ENCODE measurements around the gene METTL6.
"Not testable (repeated sequence)": the region's sequence is repeated elsewhere in the genome, so short reads cannot be mapped to it uniquely, and the experiment has no call there.

Gene METTL6, protein sequence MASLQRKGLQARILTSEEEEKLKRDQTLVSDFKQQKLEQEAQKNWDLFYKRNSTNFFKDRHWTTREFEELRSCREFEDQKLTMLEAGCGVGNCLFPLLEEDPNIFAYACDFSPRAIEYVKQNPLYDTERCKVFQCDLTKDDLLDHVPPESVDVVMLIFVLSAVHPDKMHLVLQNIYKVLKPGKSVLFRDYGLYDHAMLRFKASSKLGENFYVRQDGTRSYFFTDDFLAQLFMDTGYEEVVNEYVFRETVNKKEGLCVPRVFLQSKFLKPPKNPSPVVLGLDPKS

DNA sequence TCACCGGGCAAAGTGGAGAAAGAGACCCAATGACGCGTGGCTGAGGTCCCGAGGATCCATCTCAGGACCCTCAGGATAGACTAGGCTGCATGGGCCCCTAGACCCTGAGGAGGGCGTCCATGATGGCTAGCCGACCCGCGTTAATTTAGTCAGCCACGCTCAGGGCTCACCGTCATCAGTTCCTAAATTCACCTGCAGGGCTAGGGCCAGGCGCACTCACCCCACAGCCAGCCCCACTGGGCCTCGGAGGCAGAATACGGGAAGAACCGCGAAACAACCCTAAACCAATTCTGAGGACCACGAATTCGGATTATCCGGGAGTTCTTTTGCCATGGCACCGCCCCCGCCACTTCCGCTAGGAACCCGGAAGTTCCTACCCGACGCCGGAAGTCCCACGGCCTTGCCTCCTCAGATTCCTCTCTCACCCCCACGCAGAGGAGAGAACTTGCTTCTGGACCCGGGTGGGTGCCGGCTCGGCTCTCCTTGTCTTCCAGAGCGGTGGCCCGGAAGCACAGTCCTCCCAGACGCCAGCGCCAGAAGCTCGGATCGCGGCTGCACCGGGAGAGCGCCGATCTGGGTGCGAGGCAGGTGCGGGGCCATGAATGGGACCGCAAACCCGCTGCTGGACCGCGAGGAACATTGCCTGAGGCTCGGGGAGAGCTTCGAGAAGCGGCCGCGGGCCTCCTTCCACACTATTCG, at the start of gene METTL6, which contains the start of gene EAF1:
TSS of gene METTL6 (minus strand) at position 363 of the 699 bp plus-strand sequence. CDS start 1,033 bp downstream, outside the sequence.
TSS of gene EAF1 (plus strand) at position 417 of the 699 bp plus-strand sequence. CDS start at position 599, 182 bp downstream.
- DNase-seq (ENCODE audit: low spot score) = peak; percentile 71

DNA sequence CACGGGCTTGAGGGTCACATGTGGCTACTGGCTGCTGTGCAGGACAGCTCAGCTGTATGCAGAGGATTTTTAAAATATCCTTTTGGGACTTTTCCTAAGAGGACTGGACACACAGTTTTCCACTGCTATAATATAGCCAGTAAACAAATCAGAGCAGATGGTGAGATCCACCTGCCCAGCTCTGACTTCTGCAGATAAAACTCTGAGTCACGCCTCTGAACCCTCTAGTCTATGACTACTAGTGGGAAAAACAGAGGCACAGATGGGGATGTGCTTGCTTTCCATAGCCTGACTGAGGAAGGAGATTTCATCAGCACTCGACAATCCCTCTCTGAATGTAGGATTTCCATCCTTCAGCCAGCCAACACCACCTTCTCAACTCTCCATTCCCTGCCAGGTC, 49.0 kb upstream of the METTL6 start:
- no peak for DNase-seq (ENCODE audit: low spot score)

DNA sequence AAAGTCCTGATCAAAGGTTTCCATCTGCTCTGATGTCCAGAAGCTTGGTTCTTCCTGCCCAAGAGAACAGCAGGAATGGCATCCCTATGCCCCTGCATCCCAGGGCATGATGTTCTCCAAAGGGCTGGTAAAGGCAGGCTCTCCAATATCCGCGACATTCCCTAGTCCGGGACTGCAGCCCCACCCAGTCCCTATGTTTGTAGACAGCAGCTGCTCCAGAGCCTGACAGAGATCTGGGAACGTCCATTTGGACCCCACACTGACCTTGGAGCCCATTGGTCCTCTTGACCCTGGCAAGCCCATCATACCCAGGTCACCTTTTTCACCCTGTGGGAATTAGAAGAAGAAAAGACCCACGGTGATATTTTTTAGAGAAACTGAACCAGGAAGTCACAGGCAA, 47.8 kb upstream of the METTL6 start:
- no peak for DNase-seq (ENCODE audit: low spot score)

- DNase-seq (ENCODE audit: low spot score) = no peak
These were observed 44.5 kb upstream of the METTL6 start for GRCh38 chr3:15471861-15472260.

GRCh38 chr3:15470849-15471248, 43.5 kb upstream of the METTL6 start:
- DNase-seq (ENCODE audit: low spot score) = no peak

GRCh38 chr3:15470261-15470660, 42.9 kb upstream of the METTL6 start:
- DNase-seq (ENCODE audit: low spot score) = no peak

- DNase-seq (ENCODE audit: low spot score) = no peak
These were observed 40.2 kb upstream of the METTL6 start for GRCh38 chr3:15467227-15468181.

DNA sequence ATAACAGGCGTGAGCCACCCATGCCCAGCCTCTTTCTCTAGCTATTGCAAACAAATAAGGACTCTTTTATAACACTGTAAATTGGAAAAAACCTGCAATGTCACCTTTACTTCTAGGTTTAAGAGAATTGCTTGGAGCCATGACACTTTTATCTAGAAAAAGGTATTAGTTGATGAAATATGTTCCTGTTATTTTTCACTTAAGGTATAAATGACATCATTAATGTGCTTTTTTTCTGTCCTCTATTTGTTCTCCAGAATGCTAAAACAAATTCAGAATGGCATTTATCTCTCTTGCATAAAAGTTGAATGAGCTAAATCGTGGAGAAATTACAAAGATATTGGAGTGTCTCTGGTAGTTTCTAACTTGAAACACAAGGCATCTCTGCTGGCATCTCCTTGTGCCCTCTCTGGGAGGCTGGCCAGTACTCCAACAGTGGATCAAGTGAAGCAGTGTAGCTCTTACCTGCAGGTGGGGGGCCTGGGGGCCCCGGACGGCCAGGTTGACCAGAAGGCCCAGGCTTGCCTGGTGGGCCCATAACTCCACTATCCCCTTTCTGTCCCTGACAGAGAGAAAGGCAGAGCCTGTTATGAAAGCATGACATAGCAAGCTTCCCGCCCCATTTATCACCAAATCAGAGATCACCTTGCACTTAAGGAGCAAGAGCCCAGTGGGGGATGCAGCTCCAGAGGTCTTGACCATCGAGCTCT, 38.7 kb upstream of the METTL6 start:
- DNase-seq (ENCODE audit: low spot score) = no peak

DNA sequence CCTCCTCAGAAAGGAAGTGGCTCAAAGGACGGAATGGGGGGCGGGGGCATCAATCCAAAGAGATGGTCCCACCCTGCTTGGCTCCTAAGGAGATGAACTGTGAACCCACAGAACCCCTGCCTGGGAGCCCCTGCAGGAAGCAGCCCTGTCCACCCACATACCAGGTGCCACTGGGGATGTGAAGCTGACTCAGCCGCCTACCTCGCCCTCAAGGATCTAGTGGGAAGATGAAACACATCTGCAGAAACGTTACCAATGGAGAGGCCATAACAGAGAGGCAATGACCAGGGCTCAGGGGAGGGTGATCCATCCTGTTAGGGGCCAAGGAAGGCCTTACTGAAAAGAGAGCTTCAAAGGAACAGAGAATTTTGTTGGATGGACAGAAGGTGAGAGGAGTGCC, 35.1 kb upstream of the METTL6 start:
- no peak for DNase-seq (ENCODE audit: low spot score)

- no peak for DNase-seq (ENCODE audit: low spot score)
These were observed 33.7 kb upstream of the METTL6 start for GRCh38 chr3:15460891-15461531.

DNA sequence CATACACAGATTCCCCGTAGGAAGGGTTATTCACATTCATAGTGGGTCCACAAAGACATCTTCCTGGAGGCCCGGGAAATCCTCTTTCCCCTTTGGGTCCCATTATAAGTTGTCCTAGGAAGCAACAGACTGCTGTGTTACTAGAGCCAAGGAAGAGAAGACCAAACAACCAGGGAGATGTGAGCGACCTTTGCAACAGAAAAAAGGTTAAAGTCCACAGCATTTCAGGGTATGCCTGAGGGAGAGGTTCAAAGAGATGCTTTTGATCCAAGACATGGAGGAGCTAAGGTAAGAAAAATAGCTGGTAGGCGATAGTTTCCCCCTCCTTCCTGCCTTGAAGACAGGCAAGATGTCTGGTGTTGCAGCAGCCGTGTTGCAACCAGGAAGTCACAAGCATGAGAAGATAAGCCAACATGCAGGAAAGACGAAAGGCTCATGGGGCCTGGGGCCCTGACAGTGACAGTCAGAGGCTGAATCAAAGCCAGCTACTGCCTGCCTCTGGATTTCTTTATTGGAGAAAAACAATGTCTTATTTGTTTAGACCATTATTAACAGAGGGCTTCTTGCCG, 31.0 kb upstream of the METTL6 start:
- DNase-seq (ENCODE audit: low spot score) = no peak

DNA sequence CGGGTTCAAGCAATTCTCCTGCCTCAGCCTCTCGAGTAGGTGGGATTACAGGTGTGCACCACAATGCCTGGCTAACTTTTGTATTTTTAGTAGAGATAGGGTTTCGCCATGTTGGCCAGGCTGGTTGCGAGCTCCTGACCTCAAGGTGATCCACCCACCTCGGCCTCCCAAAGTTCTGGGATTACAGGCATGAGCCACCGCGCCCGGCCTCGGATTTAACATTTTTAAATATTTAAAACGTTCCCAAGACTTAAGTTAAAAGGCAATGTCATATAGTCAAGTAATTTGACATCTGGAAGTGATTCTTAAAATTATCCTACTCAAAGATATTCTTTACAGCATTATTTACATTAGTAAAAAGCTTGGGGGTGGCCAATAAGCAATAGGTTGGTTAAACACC, 29.6 kb upstream of the METTL6 start:
- DNase-seq (ENCODE audit: low spot score) = not testable (repeated sequence)

GRCh38 chr3:15456321-15456720, 29.0 kb upstream of the METTL6 start:
- no peak for DNase-seq (ENCODE audit: low spot score)

DNA sequence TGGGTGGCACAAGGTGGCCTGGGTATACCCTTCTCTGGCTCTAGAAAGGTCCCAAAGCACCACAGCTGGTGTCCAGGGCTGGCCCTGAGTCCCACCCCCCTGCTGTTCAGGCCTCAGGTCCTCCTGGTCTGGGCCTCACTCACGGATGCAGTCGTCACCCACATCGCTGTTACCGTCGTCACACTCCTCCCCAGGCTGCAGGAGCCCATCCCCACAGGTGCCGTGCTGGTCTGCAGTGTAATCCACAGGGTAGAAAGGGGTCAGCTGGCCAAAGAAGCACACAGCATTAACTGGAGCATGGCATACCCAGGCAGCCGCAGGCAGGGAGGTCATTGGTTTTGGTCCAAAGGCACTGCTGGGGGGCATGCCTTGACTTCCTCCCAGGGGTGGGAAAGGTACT, 28.4 kb upstream of the METTL6 start:
- no peak for DNase-seq (ENCODE audit: low spot score)

- DNase-seq (ENCODE audit: low spot score) = no peak
These were observed 27.6 kb upstream of the METTL6 start for GRCh38 chr3:15454965-15455364.

DNA sequence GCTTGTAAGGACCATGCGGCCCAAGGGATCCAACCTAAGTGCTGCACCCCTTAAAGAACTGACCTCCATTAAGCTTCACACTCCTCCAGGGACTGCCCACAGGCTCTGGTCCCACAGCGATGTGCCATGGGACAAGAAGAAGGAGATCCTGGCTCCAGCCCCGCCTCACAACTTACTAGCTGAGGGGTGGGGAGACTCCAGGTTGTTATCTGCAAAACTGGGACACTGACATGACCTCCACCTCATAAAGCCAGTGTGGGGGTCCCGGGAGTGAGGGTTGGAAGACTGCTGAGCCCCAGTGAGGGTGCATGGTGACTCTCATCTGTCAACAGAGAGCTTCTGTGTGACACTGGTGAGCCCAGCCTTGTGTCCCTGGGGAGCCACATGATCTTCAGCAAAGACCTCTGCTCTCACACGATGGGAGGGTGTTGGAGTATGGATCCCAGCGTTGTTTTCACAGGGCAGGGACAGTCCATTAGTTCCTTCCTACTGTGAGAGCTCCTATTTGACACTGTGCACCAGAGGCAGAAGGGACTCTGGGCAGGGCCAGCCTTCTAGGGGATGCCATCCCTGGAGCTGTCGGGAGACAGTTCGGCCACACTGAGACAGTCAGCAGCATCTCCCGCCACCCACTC, 26.8 kb upstream of the METTL6 start:
- no peak for DNase-seq (ENCODE audit: low spot score)

DNA sequence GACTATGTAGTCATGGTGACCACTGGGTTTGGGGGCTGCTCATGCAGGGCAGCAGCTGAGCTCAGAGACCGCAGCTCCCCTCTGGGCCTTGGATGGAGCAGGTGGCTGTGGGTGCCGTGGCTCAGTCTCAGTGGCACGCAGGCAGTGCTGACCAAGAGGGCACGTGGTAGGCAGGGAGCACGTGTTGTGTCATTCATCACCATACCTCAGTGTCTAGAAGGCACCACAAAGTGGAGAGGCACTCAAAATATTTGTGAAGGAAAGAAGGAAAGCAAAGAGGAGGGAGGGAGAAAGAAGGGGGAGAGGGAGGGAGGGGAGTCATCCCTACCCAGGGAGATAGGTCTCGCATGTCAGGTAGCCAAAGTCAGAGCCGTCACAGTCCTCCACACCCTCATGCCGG, 26.2 kb upstream of the METTL6 start:
- no peak for DNase-seq (ENCODE audit: low spot score)

GRCh38 chr3:15452961-15453360, 25.6 kb upstream of the METTL6 start:
- no peak for DNase-seq (ENCODE audit: low spot score)

DNA sequence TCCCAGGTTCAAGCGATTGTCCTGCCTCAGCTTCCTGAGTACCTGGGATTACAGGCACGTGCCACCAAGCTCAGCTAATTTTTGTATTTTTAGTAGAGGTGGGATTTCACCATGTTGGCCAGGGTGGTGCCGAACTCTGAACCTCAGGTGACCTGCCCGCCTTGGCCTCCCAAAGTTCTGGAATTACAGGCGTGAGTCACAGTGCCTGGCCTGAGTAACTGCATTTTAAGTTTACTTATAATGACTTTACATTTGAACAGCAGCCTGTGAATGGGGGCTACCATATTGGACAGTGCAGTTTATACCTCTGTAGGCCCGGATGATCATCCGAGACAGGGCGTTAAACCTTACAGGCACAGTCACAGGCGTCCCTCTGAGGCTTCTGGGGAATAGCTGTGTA, 24.8 kb upstream of the METTL6 start:
- no peak for DNase-seq (ENCODE audit: low spot score)
